MM.1S (cell line): ENCODE measurements around the gene COX7A1.
A peak's percentile ranks its signal among the peaks of the same experiment; 100 is the strongest.

ENCODE experiments used
- DNase-seq: peaks from one replicate; pipeline ENCODE4 v3.0.0-alpha.2; 2015
- H2AFZ ChIP-seq: fragments of 300-600 bp; sonication (generic); 2 replicates; pipeline ENCODE4 v1.6.0; 2016; ENCODE audit warnings: antibody characterized with exemption, low read length
- H3F3A ChIP-seq: fragments of 300-600 bp; sonication (generic); 2 replicates; pipeline ENCODE4 v1.6.1; 2016; ENCODE audit warnings: mild to moderate bottlenecking, antibody characterized with exemption, low read length, moderate library complexity, mixed read lengths; ENCODE audit not compliant: insufficient read depth
- H3K27ac ChIP-seq: fragments of 300-600 bp; sonication (generic); 2 replicates; pipeline ENCODE4 v1.5.1; 2016; ENCODE audit warnings: mild to moderate bottlenecking, low read length
- H3K27me3 ChIP-seq: fragments of 300-600 bp; sonication (generic); replicated peaks from 2 replicates; pipeline ENCODE4 v1.6.0; 2016; ENCODE audit warnings: low read length; ENCODE audit not compliant: insufficient read depth
- H3K36me3 ChIP-seq: fragments of 300-600 bp; sonication (generic); replicated peaks from 2 replicates; pipeline ENCODE4 v1.6.1; 2016; ENCODE audit warnings: mild to moderate bottlenecking, low read length, mixed read lengths; ENCODE audit not compliant: insufficient read depth
- H3K4me1 ChIP-seq: fragments of 300-600 bp; sonication (generic); 2 replicates; pipeline ENCODE4 v1.6.1; 2016; ENCODE audit warnings: low read length, mixed read lengths
- H3K4me2 ChIP-seq: fragments of 300-600 bp; sonication (generic); 2 replicates; pipeline ENCODE4 v1.6.0; 2016; ENCODE audit warnings: low read depth, low read length
- H3K4me3 ChIP-seq: fragments of 300-600 bp; sonication (generic); 2 replicates; pipeline ENCODE4 v1.5.1; 2016; ENCODE audit warnings: low read length, mixed read lengths
- H3K79me2 ChIP-seq: fragments of 300-600 bp; sonication (generic); 2 replicates; pipeline ENCODE4 v1.6.1; 2016; ENCODE audit warnings: mixed run types, low read length, mixed read lengths
- H3K9ac ChIP-seq: fragments of 300-600 bp; sonication (generic); 2 replicates; pipeline ENCODE4 v1.6.1; 2016; ENCODE audit warnings: low read length, mixed read lengths
- H3K9me2 ChIP-seq: fragments of 300-600 bp; sonication (generic); replicated peaks from 2 replicates; pipeline ENCODE4 v1.6.1; 2016; ENCODE audit warnings: mild to moderate bottlenecking, low read length, mixed read lengths; ENCODE audit not compliant: insufficient read depth
- H3K9me3 ChIP-seq: fragments of 300-600 bp; sonication (generic); replicated peaks from 2 replicates; pipeline ENCODE4 v1.6.1; 2016; ENCODE audit warnings: mild to moderate bottlenecking, low read length, mixed read lengths; ENCODE audit not compliant: insufficient read depth
- H4K20me1 ChIP-seq: fragments of 300-600 bp; sonication (generic); 2 replicates; pipeline ENCODE4 v1.6.1; 2016; ENCODE audit warnings: mild to moderate bottlenecking, low read length, moderate library complexity, mixed read lengths; ENCODE audit not compliant: insufficient read depth
- CTCF ChIP-seq: fragments of 300-600 bp; sonication (generic); IDR thresholded peaks from 2 replicates; pipeline ENCODE4 v1.5.1; 2016; ENCODE audit warnings: antibody characterized with exemption, low read length, mixed read lengths
- EZH2 ChIP-seq: fragments of 300-600 bp; sonication (generic); optimal IDR thresholded peaks from 2 replicates; pipeline ENCODE3; 2017; ENCODE audit warnings: low read depth, mild to moderate bottlenecking, antibody characterized with exemption, low read length, mixed read lengths
- EZH2phosphoT487 ChIP-seq: fragments of 300-600 bp; sonication (generic); IDR thresholded peaks from 2 replicates; pipeline ENCODE4 v1.6.1; 2018; ENCODE audit warnings: antibody characterized with exemption, low read length

COX7A1 gene

GRCh38 chr19:36128392-36128736 lies 23.9 kb downstream of the COX7A1 start:
- Histone ChIP-seq H3K9ac (peak overlapping the region; percentile 69), H3K27me3 (no peaks in the 10 kb centered on the region), H3K4me1 (no peaks in the 10 kb centered on the region), H3K9me3 (no peaks in the 10 kb centered on the region), H3K27ac (peak overlapping the region; percentile 78; the same call in 1 of the 2 replicates), H3K4me2 (peak overlapping the region; percentile 95), H4K20me1 (no peaks in the 10 kb centered on the region), H3K4me3 (peak overlapping the region; percentile 79), H3K79me2 (no peaks in the 10 kb centered on the region), H3F3A (peaks cover 13% of the 10 kb centered on the region), H3K36me3 (no peaks in the 10 kb centered on the region), H2AFZ (peak overlapping the region; percentile 98), H3K9me2 (no peaks in the 10 kb centered on the region)
- peak; percentile 20 for DNase-seq
- TF ChIP-seq EZH2 (no peak), EZH2phosphoT487 (no peak), CTCF (no peak)

DNA sequence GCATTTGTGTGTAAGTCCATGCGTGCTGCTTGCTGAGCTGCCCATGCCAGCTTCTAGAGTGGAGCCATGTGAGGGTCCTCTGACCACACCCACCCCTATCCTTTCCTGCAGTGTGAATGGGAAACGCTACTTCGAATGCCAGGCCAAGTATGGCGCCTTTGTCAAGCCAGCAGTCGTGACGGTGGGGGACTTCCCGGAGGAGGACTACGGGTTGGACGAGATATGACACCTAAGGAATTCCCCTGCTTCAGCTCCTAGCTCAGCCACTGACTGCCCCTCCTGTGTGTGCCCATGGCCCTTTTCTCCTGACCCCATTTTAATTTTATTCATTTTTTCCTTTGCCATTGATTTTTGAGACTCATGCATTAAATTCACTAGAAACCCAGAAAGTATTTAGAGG lies 26.7 kb downstream of the COX7A1 start:
- H3K27me3 ChIP-seq, result no peaks in the 10 kb centered on the region
- H3F3A ChIP-seq, result peaks cover 13% of the 10 kb centered on the region
- no peaks in the 10 kb centered on the region for H3K9me3 ChIP-seq
- H3K9me2 ChIP-seq, result no peaks in the 10 kb centered on the region
- H2AFZ ChIP-seq, result no peak overlapping the region
- H3K4me2 ChIP-seq, result no peak overlapping the region
- no peak overlapping the region for H3K4me3 ChIP-seq
- H4K20me1 ChIP-seq, result no peaks in the 10 kb centered on the region
- H3K27ac ChIP-seq, result no peak overlapping the region
- TF ChIP-seq CTCF (no peak), EZH2phosphoT487 (no peak), EZH2 (no peak)
- no peak overlapping the region for H3K9ac ChIP-seq
- H3K36me3 ChIP-seq, result no peaks in the 10 kb centered on the region
- no peaks in the 10 kb centered on the region for H3K4me1 ChIP-seq
- no peaks in the 10 kb centered on the region for H3K79me2 ChIP-seq
- no peak for DNase-seq

DNA sequence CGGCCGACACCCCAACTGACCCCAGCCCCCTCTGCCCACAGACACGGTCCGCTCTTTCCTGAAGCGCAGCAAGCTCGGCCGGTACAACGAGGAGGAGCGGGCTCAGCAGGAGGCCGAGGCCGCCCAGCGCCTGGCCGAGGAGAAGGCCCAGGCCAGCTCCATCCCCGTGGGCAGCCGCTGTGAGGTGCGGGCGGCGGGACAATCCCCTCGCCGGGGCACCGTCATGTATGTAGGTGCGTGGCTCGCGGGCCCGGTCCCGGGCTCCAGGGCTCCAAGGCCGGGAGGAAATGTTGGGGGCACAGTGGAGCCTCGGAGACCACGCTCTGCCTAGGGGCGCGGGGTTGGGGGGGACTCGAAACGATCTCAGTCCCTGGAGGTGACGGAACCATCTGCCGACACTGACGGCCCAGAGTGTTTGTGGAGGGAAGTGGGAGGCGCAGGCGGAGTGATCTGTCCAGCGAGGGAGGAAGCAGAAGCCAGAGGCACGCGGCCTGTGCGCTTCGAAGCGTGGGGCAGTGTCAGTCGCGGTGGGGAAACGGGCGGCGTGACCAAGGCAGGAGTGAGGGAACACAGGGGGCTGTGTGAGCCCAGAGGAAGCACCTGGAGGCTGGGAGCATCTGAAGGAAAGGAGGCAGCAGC lies 30.6 kb downstream of the COX7A1 start:
- no peaks in the 10 kb centered on the region for H3F3A ChIP-seq
- TF ChIP-seq CTCF (no peak), EZH2 (no peak), EZH2phosphoT487 (no peak)
- no peaks in the 10 kb centered on the region for H3K36me3 ChIP-seq
- no peak overlapping the region for H3K4me2 ChIP-seq
- no peak overlapping the region for H3K27ac ChIP-seq
- no peaks in the 10 kb centered on the region for H4K20me1 ChIP-seq
- H3K9me2 ChIP-seq, result no peaks in the 10 kb centered on the region
- no peaks in the 10 kb centered on the region for H3K4me1 ChIP-seq
- no peak overlapping the region for H2AFZ ChIP-seq
- no peak for DNase-seq
- no peak overlapping the region for H3K9ac ChIP-seq
- H3K9me3 ChIP-seq, result no peaks in the 10 kb centered on the region
- peaks cover under 1% of the 10 kb centered on the region; the same call in 1 of the 2 replicates for H3K79me2 ChIP-seq
- H3K27me3 ChIP-seq, result no peaks in the 10 kb centered on the region
- no peak overlapping the region for H3K4me3 ChIP-seq
